DMS114 treated with DMSO at 0.1 percent for 48 hours (cell line): Measurements from ENCODE around the gene TPX2.

Source experiments
- DNase-seq: peaks from one replicate; lab custom pipeline; 2025; ENCODE audit not compliant: unreplicated experiment; lab: John Stamatoyannopoulos, UW

The TPX2 gene

GRCh38 chr20:31830406-31830981 lies 91.4 kb downstream of the TPX2 start:
- no peak for DNase-seq

- no peak for DNase-seq
Measured at GRCh38 chr20:31831211-31831610, 92.1 kb downstream of the TPX2 start.

- no peak for DNase-seq
Measured at GRCh38 chr20:31831771-31832306, 92.7 kb downstream of the TPX2 start.

- DNase-seq: no peak
Measured at GRCh38 chr20:31833130-31833930, 94.2 kb downstream of the TPX2 start.

DNA sequence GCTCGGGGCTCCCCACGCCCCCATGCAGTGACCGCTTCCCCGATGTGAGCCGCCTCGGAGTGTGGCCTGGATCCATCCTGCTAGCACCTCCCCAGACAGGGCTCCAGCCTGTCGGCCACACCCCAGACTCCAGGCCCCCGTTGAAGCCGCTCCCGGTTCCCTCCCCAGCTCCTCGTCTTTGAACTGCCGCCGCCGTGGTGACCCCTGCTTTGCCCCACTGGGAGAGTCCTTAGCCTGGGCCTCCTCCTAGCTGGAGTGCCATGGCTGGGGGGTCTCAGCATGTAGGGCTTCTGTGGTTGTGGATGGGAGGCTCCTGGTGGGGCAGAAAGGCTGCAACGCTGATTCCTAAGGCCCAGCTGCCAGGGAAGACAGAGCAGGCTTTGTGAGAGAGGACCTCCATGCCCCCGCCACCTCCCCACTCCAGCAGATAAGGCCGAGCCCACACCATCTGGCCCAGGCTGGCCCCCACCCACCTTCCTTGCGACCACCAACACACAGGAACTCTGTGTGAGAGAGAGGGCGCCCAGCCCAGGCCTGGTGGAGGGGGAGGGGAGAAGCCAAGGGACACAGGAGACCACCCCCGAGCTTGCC lies 94.9 kb downstream of the TPX2 start:
- no peak for DNase-seq

- no peak for DNase-seq
Measured at GRCh38 chr20:31835554-31835953, 96.5 kb downstream of the TPX2 start.

DNA sequence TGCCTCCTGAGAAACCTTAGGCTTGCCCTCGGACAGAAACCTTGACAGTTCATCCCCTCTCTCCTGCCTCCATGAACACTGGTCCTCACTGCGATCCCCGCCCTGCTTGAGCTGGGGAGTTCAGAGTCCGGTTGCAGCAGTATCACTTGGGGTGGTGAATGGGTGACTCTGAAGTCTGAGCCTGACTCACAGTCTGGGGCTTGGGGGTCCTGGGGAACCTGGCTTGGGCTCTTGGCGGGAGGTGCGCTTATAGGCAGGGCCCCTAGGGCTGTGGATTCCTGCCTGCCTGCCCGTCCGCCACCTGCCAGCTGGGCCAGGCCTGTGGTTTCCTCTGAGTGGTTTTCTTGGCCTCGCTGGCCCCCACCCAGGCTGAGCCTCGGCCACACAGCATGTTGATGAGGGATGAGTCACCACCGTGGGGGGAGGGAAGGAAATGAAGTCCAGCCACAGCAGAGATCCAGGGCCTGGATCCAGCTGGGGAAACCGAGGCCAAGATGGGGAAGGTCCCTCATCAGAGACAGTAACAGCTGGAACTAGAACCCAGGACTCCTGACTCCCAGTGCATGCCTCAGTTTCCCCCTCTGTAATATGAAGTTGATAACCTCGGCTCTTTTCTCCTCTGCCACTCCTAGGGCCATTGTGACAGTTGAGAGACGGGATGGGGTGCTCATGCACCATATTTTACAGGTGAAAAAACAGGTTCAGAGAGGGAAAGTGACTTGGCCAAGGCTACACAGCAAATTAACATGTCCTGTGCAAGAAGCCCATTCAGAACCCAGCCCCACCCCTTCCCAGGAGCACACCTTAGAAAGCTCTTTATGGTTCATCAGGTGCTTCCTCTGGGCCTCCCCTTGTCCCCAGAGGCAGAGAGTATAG lies 97.1 kb downstream of the TPX2 start:
- no peak for DNase-seq

DNA sequence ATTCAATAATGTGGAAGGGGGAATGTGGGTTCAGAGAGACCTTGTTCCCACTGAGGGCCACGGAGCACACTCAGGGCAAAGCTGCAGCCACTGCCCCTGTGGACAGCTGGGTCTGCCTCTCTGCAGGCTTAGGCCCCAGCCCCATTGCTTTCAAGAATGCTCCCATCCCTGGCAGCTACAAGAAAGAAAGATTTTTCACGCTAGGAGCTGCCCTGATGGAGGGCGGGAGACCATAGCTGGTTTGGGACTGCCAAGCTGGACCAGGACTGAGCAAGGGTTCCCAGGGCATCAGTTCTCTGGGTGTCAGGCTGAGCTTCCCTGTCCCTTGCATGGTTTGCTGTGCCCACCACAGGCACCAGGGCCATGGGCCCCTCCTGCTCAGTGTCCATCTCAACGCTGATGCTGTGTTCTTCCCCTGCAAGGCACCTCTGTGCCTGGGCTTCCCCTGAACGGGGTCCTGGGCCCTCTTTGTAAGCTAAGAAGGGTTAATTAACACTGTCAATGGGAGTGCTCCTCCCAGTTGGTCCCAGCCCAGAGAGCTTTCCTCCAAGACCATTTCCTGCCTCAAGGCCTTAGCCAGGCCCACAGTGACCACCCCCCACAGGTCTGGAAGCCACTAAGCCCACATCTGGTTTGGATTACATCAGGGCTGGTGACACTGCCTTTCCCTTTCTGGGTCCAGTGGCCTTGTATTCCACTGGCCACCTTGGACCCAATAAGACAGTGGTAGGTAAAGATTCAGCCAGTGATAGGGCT lies 97.9 kb downstream of the TPX2 start:
- no peak for DNase-seq

- DNase-seq: no peak
Measured at GRCh38 chr20:31837896-31838397, 98.9 kb downstream of the TPX2 start.

DNA sequence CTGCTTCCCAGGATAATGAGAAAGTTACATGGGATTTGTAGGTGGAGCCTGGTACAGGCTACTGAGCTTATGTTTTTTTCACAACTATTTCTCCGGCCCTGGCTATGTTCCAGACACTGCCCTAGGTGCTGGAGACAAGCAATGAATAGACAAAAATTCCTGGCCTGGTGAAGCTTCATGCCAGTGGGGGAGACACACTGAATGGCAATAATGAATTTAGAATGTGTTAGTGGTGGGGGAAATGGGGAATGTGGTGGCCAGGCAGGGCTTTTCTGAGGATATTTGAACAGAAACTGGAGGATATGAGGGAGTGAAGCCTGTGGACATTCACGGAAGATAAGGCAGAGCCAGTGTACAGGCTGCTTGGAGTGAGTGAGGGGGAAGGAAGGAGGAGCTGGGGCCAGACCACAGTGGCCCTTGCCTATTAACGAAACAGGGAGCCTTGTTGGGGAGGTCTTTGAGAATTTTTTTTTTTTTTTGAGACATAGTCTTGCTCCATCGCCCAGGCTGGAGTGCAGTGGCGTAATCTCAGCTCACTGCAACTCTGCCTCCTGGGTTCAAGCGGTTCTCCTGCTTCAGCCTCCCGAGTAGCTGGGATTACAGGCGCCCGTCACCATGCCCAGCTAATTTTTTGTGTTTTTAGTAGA lies 99.7 kb downstream of the TPX2 start:
- no peak for DNase-seq

- no peak for DNase-seq
Measured at GRCh38 chr20:31839782-31840487, 100.8 kb downstream of the TPX2 start.

DNA sequence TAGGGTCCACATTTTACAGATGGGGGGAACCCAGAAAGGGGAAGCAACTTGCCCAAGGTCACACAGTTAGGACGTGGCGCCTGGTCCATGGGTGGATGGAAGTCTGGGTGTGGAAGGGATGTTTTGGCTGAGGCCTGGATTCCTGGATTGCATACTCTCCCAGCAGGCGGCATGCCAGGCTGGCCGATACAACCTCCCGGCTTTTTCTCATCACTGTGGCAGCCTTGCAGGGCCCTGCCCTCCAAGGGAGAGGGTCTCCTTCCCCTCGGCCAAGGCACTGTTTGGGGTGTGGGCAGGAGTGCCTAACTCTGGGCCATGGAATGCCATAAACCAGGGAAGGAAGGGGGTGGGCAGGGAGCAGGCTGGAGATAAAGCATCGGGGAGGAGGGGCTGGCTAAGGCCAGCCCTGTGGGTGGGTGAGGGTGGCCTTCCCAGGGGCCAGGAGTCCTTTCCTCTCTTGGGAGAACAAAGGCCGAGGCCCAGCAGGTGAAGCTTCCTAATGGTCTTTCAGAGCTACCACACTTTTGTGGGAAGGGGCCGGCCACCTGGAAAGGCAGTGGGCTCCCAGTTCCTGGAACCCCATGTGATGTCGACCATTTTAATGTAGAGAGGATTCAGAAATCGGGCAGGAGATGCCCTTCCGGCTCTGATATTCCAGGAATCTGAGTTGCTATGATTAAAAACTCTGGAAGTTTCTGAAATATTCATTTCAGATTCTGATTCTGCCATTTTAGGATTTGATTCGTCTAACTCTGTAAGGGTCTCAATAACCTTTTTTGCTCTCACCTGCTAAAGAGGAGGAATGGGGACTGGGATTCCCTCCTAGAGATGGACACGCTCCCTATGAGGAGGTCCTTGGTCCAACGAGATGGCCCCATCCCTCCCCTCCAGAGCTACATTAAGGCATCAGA lies 102.1 kb downstream of the TPX2 start:
- no peak for DNase-seq

DNA sequence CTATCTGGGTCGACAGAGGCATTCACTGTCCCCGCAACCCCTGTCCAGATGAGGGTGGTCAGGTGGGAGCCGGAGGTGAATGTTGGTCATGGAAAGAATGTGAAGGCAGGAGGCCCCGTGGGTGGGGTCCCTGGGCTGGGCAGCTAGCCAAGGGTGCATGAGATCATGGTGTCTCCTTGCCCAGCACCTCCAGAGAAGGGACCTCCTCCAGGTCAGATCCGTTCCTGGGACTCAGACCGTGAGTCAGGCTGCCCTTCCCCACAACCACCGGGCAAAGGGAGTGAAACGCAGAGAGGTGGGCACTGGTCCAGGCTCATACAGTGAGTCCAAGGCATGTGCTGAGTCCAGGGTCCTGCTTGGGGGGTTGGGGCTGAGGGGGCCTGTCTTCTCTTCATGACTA lies 102.8 kb downstream of the TPX2 start:
- DNase-seq: no peak

- DNase-seq: no peak
Measured at GRCh38 chr20:31842471-31843157, 103.5 kb downstream of the TPX2 start.

- no peak for DNase-seq
Measured at GRCh38 chr20:31843288-31843687, 104.2 kb downstream of the TPX2 start.

DNA sequence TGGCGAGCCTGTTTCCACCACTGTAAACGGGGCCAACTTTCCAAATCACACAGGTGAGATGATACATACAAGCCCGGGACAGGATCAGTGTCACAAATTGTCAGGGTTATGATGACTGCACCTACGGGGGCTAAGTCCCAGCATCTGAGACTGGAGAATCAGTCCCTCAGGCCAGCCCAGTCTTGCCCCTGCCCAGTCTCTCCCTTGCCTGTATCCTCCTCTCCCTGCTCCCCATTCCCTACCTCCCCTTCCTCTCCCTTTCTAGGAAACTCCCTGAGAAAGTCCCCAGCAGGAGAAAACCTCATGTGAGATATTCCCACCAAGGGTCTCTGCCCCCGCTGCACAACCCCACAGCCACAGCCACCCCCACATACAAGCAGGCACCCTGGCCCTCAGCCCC lies 104.8 kb downstream of the TPX2 start:
- DNase-seq: no peak

GRCh38 chr20:31844737-31845299 lies 105.7 kb downstream of the TPX2 start:
- no peak for DNase-seq
